A673 (cell line): Measurements from ENCODE around the gene FXYD3.

Experiments
- EZH2 ChIP-seq: fragments of 200-600 bp; sonication (generic); IDR thresholded peaks from 2 replicates; pipeline ENCODE4 v1.6.1; 2017; ENCODE audit warnings: borderline replicate concordance, low read depth, mild to moderate bottlenecking, mixed read lengths, antibody characterized with exemption, low read length; ENCODE audit not compliant: poor library complexity, severe bottlenecking
- TF ChIP-seq, protein P1 (sequence below): fragments of 300-800, 200-600 bp; sonication (generic); conservative IDR thresholded peaks from 2 replicates; pipeline ENCODE4 v1.5.1; 2017; ENCODE audit warnings: low read depth, mild to moderate bottlenecking, antibody characterized with exemption, low read length, moderate library complexity, mixed read lengths

DNA sequence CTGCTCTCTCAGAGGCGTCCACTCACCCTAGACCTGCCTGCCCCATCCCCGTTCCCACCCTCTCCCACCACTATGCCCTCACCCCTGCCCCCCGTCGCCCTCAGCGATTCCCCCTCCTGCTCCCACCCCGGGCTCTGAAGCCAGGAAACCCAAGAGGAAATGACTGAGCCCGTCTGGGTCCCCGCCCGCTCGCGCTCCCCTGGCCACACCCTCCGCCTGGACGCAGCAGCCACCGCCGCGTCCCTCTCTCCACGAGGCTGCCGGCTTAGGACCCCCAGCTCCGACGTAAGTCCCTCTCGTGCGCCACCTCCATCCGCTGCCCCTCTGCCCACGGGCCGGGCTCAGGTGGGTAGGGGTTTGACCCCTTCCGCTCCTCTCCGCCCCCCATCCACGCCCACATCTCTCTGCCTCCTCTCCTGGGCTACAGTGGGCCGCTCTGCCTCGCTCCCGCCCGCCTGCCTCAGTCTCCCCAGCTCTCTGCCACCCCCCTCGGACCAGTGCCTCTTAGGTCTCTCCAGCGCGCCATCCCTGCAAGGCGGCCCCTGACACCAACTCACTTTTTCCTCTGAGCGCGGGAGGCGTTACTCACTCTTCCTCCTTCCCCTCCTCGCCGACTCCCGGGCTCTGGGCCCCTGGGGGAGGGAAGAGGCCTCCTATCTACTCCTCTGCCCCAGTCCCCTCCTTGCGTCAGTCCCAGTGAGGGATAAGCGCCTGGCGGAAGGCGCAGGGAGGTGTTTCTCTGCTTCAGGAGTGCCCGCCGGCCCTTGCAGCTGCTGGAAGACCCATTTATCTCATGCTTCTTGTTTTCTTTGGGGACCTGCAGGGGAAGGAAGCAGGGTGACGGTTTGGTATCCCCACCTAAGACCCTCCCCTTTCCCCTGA lies 39.1 kb downstream of the FXYD3 start, which contains the start of gene FXYD5:
- TF ChIP-seq EZH2, result no peak
- TF ChIP-seq, protein P1, sequence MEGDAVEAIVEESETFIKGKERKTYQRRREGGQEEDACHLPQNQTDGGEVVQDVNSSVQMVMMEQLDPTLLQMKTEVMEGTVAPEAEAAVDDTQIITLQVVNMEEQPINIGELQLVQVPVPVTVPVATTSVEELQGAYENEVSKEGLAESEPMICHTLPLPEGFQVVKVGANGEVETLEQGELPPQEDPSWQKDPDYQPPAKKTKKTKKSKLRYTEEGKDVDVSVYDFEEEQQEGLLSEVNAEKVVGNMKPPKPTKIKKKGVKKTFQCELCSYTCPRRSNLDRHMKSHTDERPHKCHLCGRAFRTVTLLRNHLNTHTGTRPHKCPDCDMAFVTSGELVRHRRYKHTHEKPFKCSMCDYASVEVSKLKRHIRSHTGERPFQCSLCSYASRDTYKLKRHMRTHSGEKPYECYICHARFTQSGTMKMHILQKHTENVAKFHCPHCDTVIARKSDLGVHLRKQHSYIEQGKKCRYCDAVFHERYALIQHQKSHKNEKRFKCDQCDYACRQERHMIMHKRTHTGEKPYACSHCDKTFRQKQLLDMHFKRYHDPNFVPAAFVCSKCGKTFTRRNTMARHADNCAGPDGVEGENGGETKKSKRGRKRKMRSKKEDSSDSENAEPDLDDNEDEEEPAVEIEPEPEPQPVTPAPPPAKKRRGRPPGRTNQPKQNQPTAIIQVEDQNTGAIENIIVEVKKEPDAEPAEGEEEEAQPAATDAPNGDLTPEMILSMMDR, result no peak
